GM23248 (cell line): Measurements from ENCODE around the gene COL6A5.

Source experiments
- EZH2 ChIP-seq: fragments of 200-600 bp; sonication (generic); IDR thresholded peaks from 2 replicates; pipeline ENCODE4 v1.6.1; 2018; ENCODE audit warnings: antibody characterized with exemption, mild to moderate bottlenecking; ENCODE audit not compliant: insufficient read depth, poor library complexity, severe bottlenecking
- EZH2phosphoT487 ChIP-seq: fragments of 200-600 bp; sonication (generic); IDR thresholded peaks from 2 replicates; pipeline ENCODE4 v1.6.1; 2018; ENCODE audit warnings: antibody characterized with exemption, moderate library complexity, mild to moderate bottlenecking, low read depth; ENCODE audit not compliant: insufficient read depth

- TF ChIP-seq EZH2phosphoT487, result no peak
- no peak for TF ChIP-seq EZH2
Observed at GRCh38 chr3:130341882-130342281, 3.6 kb upstream of the COL6A5 start.
